GM21723 (cell line): ENCODE results near the gene RNF138.
"Not testable (repeated sequence)": the region's sequence is repeated elsewhere in the genome, so short reads cannot be mapped to it uniquely, and the experiment has no call there.

ENCODE experiments used
- ATAC-seq: cut with Tn5 transposase; IDR thresholded peaks from one replicate; pipeline ENCODE4 v1.9.1; 2021; ENCODE audit warnings: mild to moderate bottlenecking, moderate library complexity; ENCODE audit not compliant: unreplicated experiment

The RNF138 gene

DNA sequence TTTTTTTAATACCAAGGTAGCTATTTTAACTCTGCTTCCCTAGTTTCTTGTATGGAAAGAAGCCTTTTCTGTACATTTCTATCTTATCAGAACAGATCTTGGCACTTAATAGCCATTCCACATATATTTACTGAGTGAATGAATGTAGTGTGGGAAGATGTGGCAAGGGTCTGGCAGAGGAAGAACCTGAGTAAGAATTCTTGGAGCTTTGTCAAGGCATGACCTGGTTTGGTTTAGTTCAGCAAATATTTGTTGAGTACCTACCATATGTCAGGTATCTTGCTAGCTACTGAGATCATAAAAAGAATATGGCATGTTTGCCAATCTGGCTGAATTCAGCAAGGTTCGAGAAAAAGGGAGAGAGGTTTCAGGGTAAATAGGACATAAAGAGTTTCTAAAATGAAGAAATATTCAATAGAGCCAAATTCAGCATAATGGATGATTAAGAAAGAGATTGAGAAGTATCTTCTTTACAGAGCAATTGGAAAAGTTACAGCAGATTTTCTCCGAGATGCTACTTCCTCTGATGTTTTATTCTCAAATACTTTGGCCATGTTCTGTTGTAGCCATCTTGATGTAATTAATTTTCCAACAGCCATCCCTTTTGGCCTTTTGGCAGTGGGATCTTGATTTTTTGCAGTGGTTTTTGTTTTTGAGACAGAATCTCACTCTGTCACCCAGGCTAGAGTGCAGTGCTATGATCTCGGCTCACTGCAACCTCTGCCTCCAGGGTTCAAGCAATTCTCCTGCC lies 76.5 kb downstream of the RNF138 start:
- ATAC-seq: no peak

DNA sequence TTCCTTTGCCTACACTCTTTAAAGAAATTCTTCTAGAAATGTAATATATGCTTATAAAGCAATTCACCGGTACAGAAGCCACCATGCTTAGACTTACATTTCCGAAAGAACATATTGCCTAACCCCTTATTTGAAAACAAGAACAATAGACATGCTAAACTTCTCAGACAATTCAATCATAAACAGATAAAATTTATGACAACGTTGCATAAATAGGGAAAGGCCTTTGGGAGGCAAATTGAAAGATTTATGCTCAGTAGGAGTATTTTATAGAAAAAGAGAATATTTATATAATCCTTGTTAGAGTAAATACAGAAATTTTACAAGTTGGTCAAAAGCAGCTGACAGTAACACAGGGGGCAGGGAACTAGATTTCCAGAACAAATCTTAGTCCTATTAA lies 82.0 kb downstream of the RNF138 start:
- ATAC-seq: no peak

DNA sequence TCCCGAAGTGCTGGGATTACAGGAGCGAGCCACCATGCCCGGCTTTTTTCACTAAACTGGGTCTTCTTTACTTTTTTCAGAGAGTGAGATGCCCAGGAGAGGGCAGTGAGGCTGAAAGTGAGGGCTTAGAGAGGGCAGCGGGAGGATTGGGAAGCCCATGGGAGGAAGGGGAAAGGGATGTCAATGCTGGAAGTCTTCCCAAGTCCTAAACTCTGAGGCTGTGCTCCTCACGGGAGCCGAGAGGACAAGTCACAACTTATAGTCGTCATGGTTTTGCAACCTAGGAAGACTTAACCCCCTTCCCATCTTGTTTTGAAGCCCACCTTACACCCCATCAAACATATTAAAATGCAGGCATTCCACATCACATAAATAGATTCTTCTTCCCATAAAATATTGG lies 83.0 kb downstream of the RNF138 start:
- no peak for ATAC-seq

DNA sequence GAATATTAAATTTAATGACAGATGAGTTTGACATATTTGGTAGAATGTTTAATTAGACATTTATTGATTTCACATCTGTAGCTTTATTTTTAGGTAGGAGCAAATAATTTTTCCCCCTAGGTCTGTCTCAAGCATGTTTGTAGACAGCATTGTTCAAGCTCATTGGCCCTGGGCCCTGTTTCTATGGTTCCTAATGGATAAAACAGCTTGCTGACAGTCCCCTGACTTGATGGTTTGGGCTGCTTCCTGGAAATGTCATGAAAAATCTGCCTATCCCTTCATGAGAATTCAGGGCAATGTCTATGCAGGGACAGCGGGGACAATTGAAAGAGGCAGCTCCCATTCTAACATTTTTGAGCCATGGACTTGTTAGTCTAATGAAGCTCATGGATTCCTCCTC lies 83.6 kb downstream of the RNF138 start:
- ATAC-seq: no peak

DNA sequence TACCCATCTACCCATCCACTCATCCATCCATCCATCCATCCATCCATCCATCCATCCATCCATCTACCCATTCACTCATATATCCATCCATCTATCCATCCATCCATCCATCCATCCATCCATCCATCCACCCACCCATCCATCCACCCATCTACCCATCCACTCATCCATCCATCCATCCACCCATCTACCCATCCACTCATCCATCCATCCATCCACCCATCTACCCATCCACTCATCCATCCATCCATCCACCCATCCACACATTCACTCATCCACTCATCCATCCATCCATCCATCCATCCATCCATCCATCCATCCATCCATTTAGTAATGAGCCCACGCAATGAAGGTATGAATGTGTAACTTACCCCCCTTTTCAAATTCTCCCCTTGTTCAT lies 85.1 kb downstream of the RNF138 start:
- ATAC-seq: not testable (repeated sequence)

DNA sequence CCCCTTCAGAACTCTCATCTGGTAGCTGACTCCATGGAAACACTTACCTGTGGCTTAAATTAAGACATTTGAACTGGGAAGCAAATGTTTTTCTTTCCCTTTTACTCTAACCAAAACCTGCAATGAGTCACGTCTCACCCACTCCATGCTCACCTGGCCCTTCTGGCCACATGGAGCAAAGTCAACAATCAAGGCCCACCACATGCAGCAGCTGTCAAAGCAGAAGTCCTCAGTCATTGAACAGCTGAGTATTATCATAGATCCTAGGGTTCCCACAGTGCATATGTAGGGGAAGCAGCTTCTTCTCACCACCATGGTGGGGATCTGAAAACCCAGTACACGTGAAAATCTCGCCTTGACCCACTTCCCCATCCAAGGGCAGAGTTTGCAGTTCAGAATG lies 85.9 kb downstream of the RNF138 start:
- no peak for ATAC-seq
